Suprapubic skin (tissue), 4 donors: ENCODE measurements around the gene CBX6. TPM values are rescaled to one million over a fixed set of nuclear protein-coding genes. Genes with fewer than 3 reads are reported as not detected.
A peak's percentile ranks its signal among the peaks of the same experiment; 100 is the strongest.

ENCODE experiments used
- DNase-seq, 2 donors: peaks; one replicate each; pipeline ENCODE4 v3.0.0-alpha.2; 2019; ENCODE audit warnings: low spot score in 2 of 2
- H3K27ac ChIP-seq: fragments of 200-600 bp; sonication (generic); one replicate; pipeline ENCODE4 v1.5.1; 2019
- H3K27me3 ChIP-seq: fragments of 200-600 bp; sonication (generic); one replicate; pipeline ENCODE4 v1.5.1; 2019
- H3K36me3 ChIP-seq: fragments of 200-600 bp; sonication (generic); one replicate; pipeline ENCODE4 v1.5.1; 2019
- H3K4me1 ChIP-seq: fragments of 200-600 bp; sonication (generic); one replicate; pipeline ENCODE4 v1.5.1; 2019
- H3K4me3 ChIP-seq: fragments of 200-600 bp; sonication (generic); one replicate; pipeline ENCODE4 v1.5.1; 2019; ENCODE audit warnings: mild to moderate bottlenecking
- H3K9me3 ChIP-seq: fragments of 200-600 bp; sonication (generic); one replicate; pipeline ENCODE4 v1.5.1; 2019
- CTCF ChIP-seq, 2 donors: fragments of 200-600 bp in 1 of 2; fragments of 450-650 bp in 1 of 2; sonication (generic) in 1 of 2; IDR thresholded peaks; one replicate each; pipeline ENCODE4 v1.5.1; 2016 to 2019; ENCODE audit warnings: antibody characterized with exemption in 2 of 2, mild to moderate bottlenecking in 1 of 2, moderate library complexity in 1 of 2
- EP300 ChIP-seq: sonication (generic); formaldehyde crosslinking; IDR thresholded peaks from one replicate; pipeline ENCODE4 v1.6.1; 2017; ENCODE audit warnings: antibody characterized with exemption
- POLR2A ChIP-seq, 2 donors: fragments of 450-650 bp; IDR thresholded peaks; one replicate each; pipeline ENCODE4 v1.6.1; 2017; ENCODE audit warnings: antibody characterized with exemption in 2 of 2, mild to moderate bottlenecking in 2 of 2, moderate library complexity in 2 of 2
- POLR2AphosphoS5 ChIP-seq, 3 donors: sonication (generic); formaldehyde crosslinking; IDR thresholded peaks; one replicate each; pipeline ENCODE4 v1.6.1; 2017; ENCODE audit warnings: antibody characterized with exemption in 3 of 3
- WGBS: methylation state at CpG from one replicate; pipeline ENCODE4 v1.1.5; 2018; 5-methylcytosine and 5-hydroxymethylcytosine counted together
- total RNA-seq, 4 donors: library from RNA; depleted of rRNA; stranded (reverse); fragments of >200 nt; gene quantifications; one replicate each; pipeline ENCODE4 v1.1.0, GENCODE V29; 2016

CBX6 gene
- total RNA-seq, 4 donors from 2014 or later: 11.5 to 31.4 (median 22.1) TPM

DNA sequence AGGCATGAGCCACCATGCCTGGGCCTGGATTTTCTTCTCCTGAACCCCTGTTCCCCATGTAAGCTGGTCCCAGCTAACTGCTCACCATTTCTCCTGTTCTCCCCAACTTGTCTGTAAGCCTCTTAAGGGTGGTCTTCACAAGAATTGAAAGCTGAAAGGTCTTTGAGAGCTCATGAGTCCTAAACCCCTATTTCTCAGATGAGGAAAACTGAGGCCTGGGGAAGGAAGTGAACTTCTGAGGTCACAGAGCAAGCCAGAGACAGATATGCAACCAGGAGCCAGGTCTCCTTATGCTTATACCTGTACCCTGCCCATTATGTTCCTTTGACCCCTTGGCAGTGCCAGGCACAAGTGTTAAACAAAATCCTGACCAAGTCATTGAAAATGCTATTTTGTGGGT lies 44.5 kb downstream of the CBX6 start:
- Histone ChIP-seq H3K27ac (no peak overlapping the region), H3K27me3 (no peaks in the 10 kb centered on the region), H3K4me3 (no peak overlapping the region), H3K4me1 (no peaks in the 10 kb centered on the region), H3K9me3 (no peaks in the 10 kb centered on the region), H3K36me3 (no peaks in the 10 kb centered on the region)
- TF ChIP-seq POLR2AphosphoS5 (IDR thresholded peaks at IDR 0.05) (no peak), POLR2A (IDR thresholded peaks at IDR 0.05) (no peak), EP300 (no peak), CTCF (IDR thresholded peaks at IDR 0.05) (no peak)
- DNase-seq: no peak

- no peaks in the 10 kb centered on the region for H3K4me1 ChIP-seq
- no peak overlapping the region for H3K4me3 ChIP-seq
- TF ChIP-seq POLR2A (IDR thresholded peaks at IDR 0.05) (no peak), EP300 (no peak), POLR2AphosphoS5 (IDR thresholded peaks at IDR 0.05) (no peak), CTCF (IDR thresholded peaks at IDR 0.05) (no peak)
- no peak for DNase-seq
- no peaks in the 10 kb centered on the region for H3K27me3 ChIP-seq
- H3K27ac ChIP-seq: no peak overlapping the region
- no peaks in the 10 kb centered on the region for H3K36me3 ChIP-seq
- 81% methylated on average over 5 of the region's 5 CpGs for WGBS
- no peaks in the 10 kb centered on the region for H3K9me3 ChIP-seq
These were observed 45.2 kb downstream of the CBX6 start for GRCh38 chr22:38826801-38827200.

DNA sequence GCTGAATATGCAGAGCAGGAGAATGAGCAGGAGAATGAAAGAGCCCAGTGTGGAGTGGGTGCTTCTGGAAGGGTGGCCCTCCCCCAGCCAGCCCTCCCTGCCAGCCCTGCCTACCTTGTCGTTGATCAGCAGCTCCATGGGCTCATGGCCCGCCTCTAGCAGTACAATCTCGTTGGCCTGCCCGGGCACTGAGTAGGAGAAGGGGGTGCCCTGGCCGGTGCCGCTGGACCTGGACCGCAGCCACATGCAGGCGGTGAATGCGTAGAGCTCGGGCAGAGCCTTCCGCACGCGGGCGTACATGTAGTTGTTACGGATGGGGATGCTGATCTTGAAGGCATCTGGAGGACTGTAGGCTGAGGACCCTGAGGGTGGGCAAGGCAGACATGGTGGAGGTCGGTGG lies 45.6 kb downstream of the CBX6 start:
- Histone ChIP-seq H3K9me3 (no peaks in the 10 kb centered on the region), H3K27me3 (no peaks in the 10 kb centered on the region), H3K27ac (no peak overlapping the region), H3K4me1 (no peaks in the 10 kb centered on the region), H3K36me3 (no peaks in the 10 kb centered on the region), H3K4me3 (no peak overlapping the region)
- no peak for DNase-seq
- no peak for TF ChIP-seq EP300
- TF ChIP-seq POLR2A (IDR thresholded peaks at IDR 0.05): no peak
- TF ChIP-seq CTCF (IDR thresholded peaks at IDR 0.05): no peak
- no peak for TF ChIP-seq POLR2AphosphoS5 (IDR thresholded peaks at IDR 0.05)
- 90% methylated on average over 13 of the region's 16 CpGs for WGBS

GRCh38 chr22:38824585-38824984 lies 47.4 kb downstream of the CBX6 start:
- Histone ChIP-seq H3K4me1 (no peaks in the 10 kb centered on the region), H3K27me3 (no peaks in the 10 kb centered on the region), H3K27ac (no peak overlapping the region), H3K36me3 (no peaks in the 10 kb centered on the region), H3K4me3 (no peak overlapping the region), H3K9me3 (no peaks in the 10 kb centered on the region)
- TF ChIP-seq EP300 (no peak), CTCF (IDR thresholded peaks at IDR 0.05) (peak in 1 of 2 donors; percentile 27)
- WGBS: 4% methylated on average over 4 of the region's 4 CpGs
- no peak for DNase-seq

- TF ChIP-seq CTCF (IDR thresholded peaks at IDR 0.05) (no peak), EP300 (no peak), POLR2AphosphoS5 (IDR thresholded peaks at IDR 0.05) (no peak), POLR2A (IDR thresholded peaks at IDR 0.05) (no peak)
- H3K9me3 ChIP-seq: no peaks in the 10 kb centered on the region
- H3K4me3 ChIP-seq: no peak overlapping the region
- WGBS: 100% methylated on average over 2 of the region's 2 CpGs
- no peaks in the 10 kb centered on the region for H3K36me3 ChIP-seq
- no peak overlapping the region for H3K27ac ChIP-seq
- H3K4me1 ChIP-seq: no peaks in the 10 kb centered on the region
- no peak for DNase-seq
- H3K27me3 ChIP-seq: peaks cover 6% of the 10 kb centered on the region
These were observed 48.4 kb downstream of the CBX6 start for GRCh38 chr22:38823637-38824036.
